K562 (cell line): Measurements from ENCODE around the gene LDHAL6A. TPM values are rescaled to one million over a fixed set of nuclear protein-coding genes. Genes with fewer than 3 reads are reported as not detected.

Experiments used
- ATF1 ChIP-seq, 2 experiments: fragments of 450-650 bp in 1 of 2; IDR thresholded peaks; 2 replicates each; pipeline ENCODE4 v1.6.1; 2016; ENCODE audit warnings: missing compliant biosample characterization in 1 of 2, missing genetic modification characterization in 1 of 2
- BRD4 ChIP-seq: fragments of 200-600 bp; sonication (generic); IDR thresholded peaks from 2 replicates; pipeline ENCODE4 v1.6.1; 2017; ENCODE audit warnings: inconsistent platforms
- CREM ChIP-seq: IDR thresholded peaks from 2 replicates; pipeline ENCODE4 v1.6.1; 2014; ENCODE audit warnings: antibody characterized with exemption, low read depth
- CTBP1 ChIP-seq: fragments of 450-650 bp; IDR thresholded peaks from 2 replicates; pipeline ENCODE4 v1.6.1; 2016; ENCODE audit warnings: borderline replicate concordance
- E2F3 ChIP-seq: fragments of 250-450 bp; sonication (Bioruptor Pico); IDR thresholded peaks from 2 replicates; pipeline ENCODE4 v1.4.0; 2020; ENCODE audit warnings: mild to moderate bottlenecking
- HMG20B ChIP-seq: fragments of 250-450 bp; sonication (Bioruptor Pico); IDR thresholded peaks from 2 replicates; pipeline ENCODE4 v1.5.0; 2021; ENCODE audit warnings: mild to moderate bottlenecking
- NFIC ChIP-seq: fragments of 450-650 bp; IDR thresholded peaks from 2 replicates; pipeline ENCODE4 v1.6.1; 2017; ENCODE audit warnings: mild to moderate bottlenecking, inconsistent platforms
- PCBP2 ChIP-seq: fragments of 200-400 bp; formaldehyde crosslinking; IDR thresholded peaks from 2 replicates; pipeline ENCODE4 v1.6.1; 2018; ENCODE audit warnings: low read length, low read depth, mild to moderate bottlenecking, moderate library complexity; ENCODE audit not compliant: poor library complexity, severe bottlenecking
- ZEB2 ChIP-seq: fragments of 450-650 bp; IDR thresholded peaks from 2 replicates; pipeline ENCODE4 v1.6.1; 2016
- ZNF695 ChIP-seq: fragments of 450-650 bp; formaldehyde crosslinking; IDR thresholded peaks from 2 replicates; pipeline ENCODE4 v1.4.0; 2020; ENCODE audit warnings: mild to moderate bottlenecking, moderate library complexity
- polyA plus RNA-seq, 8 experiments: library from polyadenylated mRNA; depleted of rRNA in 4 of 8; stranded (reverse) in 5 of 8; unstranded in 3 of 8; fragments of >200 nt; fragmentation: Nextera tagmentation in 2 of 8; fragmentation: Illumina TruSeq in 1 of 8; extraction: Ambion mirVana in 2 of 8; extraction: Trizol in 1 of 8; gene quantifications; 2 replicates each; pipeline versions ENCODE4 v1.2.1 to v1.2.3, GENCODE V29; 2011 to 2014; ENCODE audit warnings: inconsistent platforms in 1 of 8, missing spikeins in 1 of 8
- total RNA-seq, 7 experiments: library from RNA; depleted of rRNA in 6 of 7; stranded (reverse); fragments of >200 nt in 6 of 7; fragmentation: Illumina TruSeq in 2 of 7; extraction: Trizol in 2 of 7; gene quantifications; 2 replicates each; pipeline versions ENCODE4 v1.2.1 to v1.2.3, GENCODE V29; 2011 to 2021; ENCODE audit warnings: low replicate concordance in 1 of 7
- TF ChIP-seq, protein P1 (sequence below): IDR thresholded peaks from 3 replicates; pipeline ENCODE4 v1.6.1; 2011; ENCODE audit warnings: borderline replicate concordance, mild to moderate bottlenecking, moderate library complexity; ENCODE audit not compliant: insufficient read length; ENCODE audit errors: extremely low read depth
- TF ChIP-seq, protein P2 (sequence below): sonication (generic); formaldehyde crosslinking; IDR thresholded peaks from 2 replicates; pipeline ENCODE4 v1.8.0; 2023; ENCODE audit warnings: missing genetic modification reagents, mild to moderate bottlenecking, borderline replicate concordance
- TF ChIP-seq, protein P3 (sequence below), 3 experiments: fragments of 200-800 bp in 1 of 3; sonication (Bioruptor generic) in 1 of 3; sonication (generic) in 1 of 3; formaldehyde crosslinking in 1 of 3; IDR thresholded peaks; 2 replicates each; pipeline versions ENCODE4 v1.6.1 to v1.8.0; 2016 to 2022; ENCODE audit warnings: mild to moderate bottlenecking in 2 of 3, missing compliant biosample characterization in 2 of 3, missing genetic modification characterization in 2 of 3, missing genetic modification reagents in 1 of 3
- TF ChIP-seq, protein P4 (sequence below): sonication (generic); formaldehyde crosslinking; IDR thresholded peaks from 2 replicates; pipeline ENCODE4 v1.9.0; 2022; ENCODE audit warnings: mild to moderate bottlenecking, missing genetic modification reagents
- TF ChIP-seq, protein P5 (sequence below): IDR thresholded peaks from 2 replicates; pipeline ENCODE4 v1.6.1; 2014; ENCODE audit warnings: antibody characterized with exemption

LDHAL6A gene
- total and polyA plus RNA-seq, 9 of the 15 experiments (the other 6 are each of a cell fraction or from before 2014, with no cell fraction given), result 0.04 TPM; not detected in 8

DNA sequence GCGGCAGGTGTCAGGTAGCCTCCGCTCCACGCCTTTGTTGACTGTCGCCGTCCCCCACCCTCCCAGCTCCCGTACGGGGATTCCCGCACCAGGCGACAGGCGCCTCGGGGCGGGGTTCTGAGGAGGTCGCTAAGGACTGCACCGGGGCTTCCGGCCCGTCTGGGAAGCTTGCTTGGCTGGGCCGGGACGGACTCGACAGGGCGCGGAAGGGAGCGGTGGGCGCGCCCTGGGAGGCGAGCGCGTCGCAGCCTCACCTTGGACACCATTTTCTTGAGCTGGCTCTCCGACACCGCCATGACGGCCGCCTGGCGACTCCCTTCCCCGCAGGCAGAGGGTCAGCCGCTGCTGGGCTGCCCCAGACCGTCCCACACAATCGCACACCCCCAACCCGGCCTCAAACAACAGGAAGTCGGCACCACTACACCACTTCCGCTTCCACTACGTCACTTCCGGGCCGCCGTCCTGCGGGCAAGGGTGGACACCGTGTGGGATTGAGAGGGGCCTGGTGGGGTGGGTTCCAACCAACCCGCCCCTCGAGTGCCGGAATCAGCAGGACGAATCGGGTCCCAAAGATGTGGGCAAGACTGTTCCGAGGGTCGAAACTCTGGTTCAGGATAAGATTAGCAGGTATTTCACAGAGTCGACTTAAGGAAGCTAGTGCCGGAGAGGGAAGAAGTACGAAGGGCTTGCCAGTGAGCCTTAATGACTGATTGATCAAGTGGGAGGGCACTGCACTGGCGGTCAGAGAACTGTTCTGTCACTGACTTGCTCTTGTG, 71.1 kb downstream of the LDHAL6A start, which contains the start of gene TSG101 (continued):
- TF ChIP-seq, protein P1, sequence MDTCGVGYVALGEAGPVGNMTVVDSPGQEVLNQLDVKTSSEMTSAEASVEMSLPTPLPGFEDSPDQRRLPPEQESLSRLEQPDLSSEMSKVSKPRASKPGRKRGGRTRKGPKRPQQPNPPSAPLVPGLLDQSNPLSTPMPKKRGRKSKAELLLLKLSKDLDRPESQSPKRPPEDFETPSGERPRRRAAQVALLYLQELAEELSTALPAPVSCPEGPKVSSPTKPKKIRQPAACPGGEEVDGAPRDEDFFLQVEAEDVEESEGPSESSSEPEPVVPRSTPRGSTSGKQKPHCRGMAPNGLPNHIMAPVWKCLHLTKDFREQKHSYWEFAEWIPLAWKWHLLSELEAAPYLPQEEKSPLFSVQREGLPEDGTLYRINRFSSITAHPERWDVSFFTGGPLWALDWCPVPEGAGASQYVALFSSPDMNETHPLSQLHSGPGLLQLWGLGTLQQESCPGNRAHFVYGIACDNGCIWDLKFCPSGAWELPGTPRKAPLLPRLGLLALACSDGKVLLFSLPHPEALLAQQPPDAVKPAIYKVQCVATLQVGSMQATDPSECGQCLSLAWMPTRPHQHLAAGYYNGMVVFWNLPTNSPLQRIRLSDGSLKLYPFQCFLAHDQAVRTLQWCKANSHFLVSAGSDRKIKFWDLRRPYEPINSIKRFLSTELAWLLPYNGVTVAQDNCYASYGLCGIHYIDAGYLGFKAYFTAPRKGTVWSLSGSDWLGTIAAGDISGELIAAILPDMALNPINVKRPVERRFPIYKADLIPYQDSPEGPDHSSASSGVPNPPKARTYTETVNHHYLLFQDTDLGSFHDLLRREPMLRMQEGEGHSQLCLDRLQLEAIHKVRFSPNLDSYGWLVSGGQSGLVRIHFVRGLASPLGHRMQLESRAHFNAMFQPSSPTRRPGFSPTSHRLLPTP, result no peak
- no peak for TF ChIP-seq ZNF695
- TF ChIP-seq CREM, result peak; percentile 98
- no peak for TF ChIP-seq HMG20B (CRISPR knock-in tag)
- peak; percentile 34; the same call in 1 of the 2 replicates for TF ChIP-seq E2F3
- TF ChIP-seq, protein P2, sequence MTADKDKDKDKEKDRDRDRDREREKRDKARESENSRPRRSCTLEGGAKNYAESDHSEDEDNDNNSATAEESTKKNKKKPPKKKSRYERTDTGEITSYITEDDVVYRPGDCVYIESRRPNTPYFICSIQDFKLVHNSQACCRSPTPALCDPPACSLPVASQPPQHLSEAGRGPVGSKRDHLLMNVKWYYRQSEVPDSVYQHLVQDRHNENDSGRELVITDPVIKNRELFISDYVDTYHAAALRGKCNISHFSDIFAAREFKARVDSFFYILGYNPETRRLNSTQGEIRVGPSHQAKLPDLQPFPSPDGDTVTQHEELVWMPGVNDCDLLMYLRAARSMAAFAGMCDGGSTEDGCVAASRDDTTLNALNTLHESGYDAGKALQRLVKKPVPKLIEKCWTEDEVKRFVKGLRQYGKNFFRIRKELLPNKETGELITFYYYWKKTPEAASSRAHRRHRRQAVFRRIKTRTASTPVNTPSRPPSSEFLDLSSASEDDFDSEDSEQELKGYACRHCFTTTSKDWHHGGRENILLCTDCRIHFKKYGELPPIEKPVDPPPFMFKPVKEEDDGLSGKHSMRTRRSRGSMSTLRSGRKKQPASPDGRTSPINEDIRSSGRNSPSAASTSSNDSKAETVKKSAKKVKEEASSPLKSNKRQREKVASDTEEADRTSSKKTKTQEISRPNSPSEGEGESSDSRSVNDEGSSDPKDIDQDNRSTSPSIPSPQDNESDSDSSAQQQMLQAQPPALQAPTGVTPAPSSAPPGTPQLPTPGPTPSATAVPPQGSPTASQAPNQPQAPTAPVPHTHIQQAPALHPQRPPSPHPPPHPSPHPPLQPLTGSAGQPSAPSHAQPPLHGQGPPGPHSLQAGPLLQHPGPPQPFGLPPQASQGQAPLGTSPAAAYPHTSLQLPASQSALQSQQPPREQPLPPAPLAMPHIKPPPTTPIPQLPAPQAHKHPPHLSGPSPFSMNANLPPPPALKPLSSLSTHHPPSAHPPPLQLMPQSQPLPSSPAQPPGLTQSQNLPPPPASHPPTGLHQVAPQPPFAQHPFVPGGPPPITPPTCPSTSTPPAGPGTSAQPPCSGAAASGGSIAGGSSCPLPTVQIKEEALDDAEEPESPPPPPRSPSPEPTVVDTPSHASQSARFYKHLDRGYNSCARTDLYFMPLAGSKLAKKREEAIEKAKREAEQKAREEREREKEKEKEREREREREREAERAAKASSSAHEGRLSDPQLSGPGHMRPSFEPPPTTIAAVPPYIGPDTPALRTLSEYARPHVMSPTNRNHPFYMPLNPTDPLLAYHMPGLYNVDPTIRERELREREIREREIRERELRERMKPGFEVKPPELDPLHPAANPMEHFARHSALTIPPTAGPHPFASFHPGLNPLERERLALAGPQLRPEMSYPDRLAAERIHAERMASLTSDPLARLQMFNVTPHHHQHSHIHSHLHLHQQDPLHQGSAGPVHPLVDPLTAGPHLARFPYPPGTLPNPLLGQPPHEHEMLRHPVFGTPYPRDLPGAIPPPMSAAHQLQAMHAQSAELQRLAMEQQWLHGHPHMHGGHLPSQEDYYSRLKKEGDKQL (CRISPR knock-in tag), result no peak; the same call in 1 of the 2 replicates
- TF ChIP-seq, protein P3, sequence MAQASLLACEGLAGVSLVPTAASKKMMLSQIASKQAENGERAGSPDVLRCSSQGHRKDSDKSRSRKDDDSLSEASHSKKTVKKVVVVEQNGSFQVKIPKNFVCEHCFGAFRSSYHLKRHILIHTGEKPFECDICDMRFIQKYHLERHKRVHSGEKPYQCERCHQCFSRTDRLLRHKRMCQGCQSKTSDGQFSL (CRISPR knock-in tag; IDR thresholded peaks at IDR 0.05), result peak; percentile 87
- TF ChIP-seq, protein P3 (tag; IDR thresholded peaks at IDR 0.05), result peak in 1 of 2 experiments; percentile 62; a peak in 1 of 4 replicates
- TF ChIP-seq ATF1 (CRISPR knock-in tag; IDR thresholded peaks at IDR 0.05), result peak; percentile 54
- peak; percentile 98 for TF ChIP-seq ATF1 (tag; IDR thresholded peaks at IDR 0.05)
- peak; percentile 72; the same call in 1 of the 2 replicates for TF ChIP-seq CTBP1
- peak; percentile 65; the same call in 1 of the 2 replicates for TF ChIP-seq BRD4
- TF ChIP-seq, protein P4, sequence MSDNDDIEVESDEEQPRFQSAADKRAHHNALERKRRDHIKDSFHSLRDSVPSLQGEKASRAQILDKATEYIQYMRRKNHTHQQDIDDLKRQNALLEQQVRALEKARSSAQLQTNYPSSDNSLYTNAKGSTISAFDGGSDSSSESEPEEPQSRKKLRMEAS (CRISPR knock-in tag), result peak; percentile 50; the same call in 1 of the 2 replicates
- peak; percentile 72 for TF ChIP-seq NFIC
- TF ChIP-seq PCBP2, result no peak
- TF ChIP-seq ZEB2, result 0 out of 2 replicates have a peak, but pooled peaks have one; percentile 44
- TF ChIP-seq, protein P5, sequence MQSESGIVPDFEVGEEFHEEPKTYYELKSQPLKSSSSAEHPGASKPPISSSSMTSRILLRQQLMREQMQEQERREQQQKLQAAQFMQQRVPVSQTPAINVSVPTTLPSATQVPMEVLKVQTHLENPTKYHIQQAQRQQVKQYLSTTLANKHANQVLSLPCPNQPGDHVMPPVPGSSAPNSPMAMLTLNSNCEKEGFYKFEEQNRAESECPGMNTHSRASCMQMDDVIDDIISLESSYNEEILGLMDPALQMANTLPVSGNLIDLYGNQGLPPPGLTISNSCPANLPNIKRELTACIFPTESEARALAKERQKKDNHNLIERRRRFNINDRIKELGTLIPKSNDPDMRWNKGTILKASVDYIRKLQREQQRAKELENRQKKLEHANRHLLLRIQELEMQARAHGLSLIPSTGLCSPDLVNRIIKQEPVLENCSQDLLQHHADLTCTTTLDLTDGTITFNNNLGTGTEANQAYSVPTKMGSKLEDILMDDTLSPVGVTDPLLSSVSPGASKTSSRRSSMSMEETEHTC, result peak; percentile 7; the same call in 1 of the 2 replicates
